HCT116 (cell line): Measurements from ENCODE around the gene OSBPL5.

Experiments used
- POLR2A ChIP-seq: IDR thresholded peaks from 2 replicates; pipeline ENCODE4 v1.7.0; 2011; ENCODE audit warnings: borderline replicate concordance; ENCODE audit not compliant: insufficient read depth, insufficient read length; ENCODE audit errors: extremely low read depth
- SRF ChIP-seq: IDR thresholded peaks from 2 replicates; pipeline ENCODE4 v1.6.1; 2012; ENCODE audit warnings: low read depth
- TF ChIP-seq, protein P1 (sequence below): IDR thresholded peaks from 2 replicates; pipeline ENCODE4 v1.6.1; 2012; ENCODE audit warnings: low read depth

DNA sequence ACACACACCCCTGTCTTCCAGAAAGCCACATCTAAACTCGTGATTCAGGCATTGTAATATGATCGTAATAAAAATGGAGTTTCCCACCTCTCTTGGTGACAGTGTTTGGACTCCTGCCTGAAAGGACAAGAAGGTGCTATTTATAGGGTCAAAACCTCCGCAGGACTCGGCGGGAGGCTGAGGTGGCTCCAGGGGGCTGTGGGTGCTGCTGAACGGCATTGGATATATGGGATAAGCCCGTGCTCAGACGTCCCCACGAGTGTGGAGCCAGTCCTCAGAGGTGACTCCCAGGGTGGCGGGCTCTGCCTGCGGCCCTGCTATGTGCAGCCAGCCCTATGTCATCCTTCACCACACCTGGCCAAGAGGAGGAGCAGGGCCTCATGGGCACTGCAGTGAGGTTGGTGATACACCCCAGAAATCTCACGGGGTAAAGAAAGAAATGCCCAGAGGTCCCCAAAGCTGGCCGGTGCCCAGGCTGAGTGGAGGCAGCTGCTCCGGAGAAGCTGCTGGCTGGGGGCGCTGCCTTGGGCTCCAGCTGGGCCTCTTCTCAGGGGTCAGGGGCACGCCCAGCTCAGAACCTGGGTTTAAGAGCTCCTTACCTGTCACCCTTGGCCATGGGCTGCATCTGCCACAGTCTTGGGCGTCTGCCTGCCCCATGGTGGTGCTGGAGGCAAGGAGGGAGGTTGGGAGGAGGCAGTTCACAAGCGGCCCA lies 5.1 kb upstream of the OSBPL5 start:
- TF ChIP-seq POLR2A (no peak), SRF (no peak)
- TF ChIP-seq, protein P1, sequence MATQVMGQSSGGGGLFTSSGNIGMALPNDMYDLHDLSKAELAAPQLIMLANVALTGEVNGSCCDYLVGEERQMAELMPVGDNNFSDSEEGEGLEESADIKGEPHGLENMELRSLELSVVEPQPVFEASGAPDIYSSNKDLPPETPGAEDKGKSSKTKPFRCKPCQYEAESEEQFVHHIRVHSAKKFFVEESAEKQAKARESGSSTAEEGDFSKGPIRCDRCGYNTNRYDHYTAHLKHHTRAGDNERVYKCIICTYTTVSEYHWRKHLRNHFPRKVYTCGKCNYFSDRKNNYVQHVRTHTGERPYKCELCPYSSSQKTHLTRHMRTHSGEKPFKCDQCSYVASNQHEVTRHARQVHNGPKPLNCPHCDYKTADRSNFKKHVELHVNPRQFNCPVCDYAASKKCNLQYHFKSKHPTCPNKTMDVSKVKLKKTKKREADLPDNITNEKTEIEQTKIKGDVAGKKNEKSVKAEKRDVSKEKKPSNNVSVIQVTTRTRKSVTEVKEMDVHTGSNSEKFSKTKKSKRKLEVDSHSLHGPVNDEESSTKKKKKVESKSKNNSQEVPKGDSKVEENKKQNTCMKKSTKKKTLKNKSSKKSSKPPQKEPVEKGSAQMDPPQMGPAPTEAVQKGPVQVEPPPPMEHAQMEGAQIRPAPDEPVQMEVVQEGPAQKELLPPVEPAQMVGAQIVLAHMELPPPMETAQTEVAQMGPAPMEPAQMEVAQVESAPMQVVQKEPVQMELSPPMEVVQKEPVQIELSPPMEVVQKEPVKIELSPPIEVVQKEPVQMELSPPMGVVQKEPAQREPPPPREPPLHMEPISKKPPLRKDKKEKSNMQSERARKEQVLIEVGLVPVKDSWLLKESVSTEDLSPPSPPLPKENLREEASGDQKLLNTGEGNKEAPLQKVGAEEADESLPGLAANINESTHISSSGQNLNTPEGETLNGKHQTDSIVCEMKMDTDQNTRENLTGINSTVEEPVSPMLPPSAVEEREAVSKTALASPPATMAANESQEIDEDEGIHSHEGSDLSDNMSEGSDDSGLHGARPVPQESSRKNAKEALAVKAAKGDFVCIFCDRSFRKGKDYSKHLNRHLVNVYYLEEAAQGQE, result no peak
